GM12875 (cell line): ENCODE measurements around the gene KANSL1.

Experiments used
- H3K4me3 ChIP-seq: one replicate; pipeline ENCODE4 v1.5.1; 2011; ENCODE audit warnings: low read depth, low read length, control low read depth
- TF ChIP-seq, protein P1 (sequence below): IDR thresholded peaks from 2 replicates; pipeline ENCODE4 v1.5.1; 2011; ENCODE audit warnings: low read depth, mild to moderate bottlenecking, control low read depth, inconsistent platforms, low read length, moderate library complexity, borderline replicate concordance; ENCODE audit not compliant: insufficient read depth

KANSL1 gene

DNA sequence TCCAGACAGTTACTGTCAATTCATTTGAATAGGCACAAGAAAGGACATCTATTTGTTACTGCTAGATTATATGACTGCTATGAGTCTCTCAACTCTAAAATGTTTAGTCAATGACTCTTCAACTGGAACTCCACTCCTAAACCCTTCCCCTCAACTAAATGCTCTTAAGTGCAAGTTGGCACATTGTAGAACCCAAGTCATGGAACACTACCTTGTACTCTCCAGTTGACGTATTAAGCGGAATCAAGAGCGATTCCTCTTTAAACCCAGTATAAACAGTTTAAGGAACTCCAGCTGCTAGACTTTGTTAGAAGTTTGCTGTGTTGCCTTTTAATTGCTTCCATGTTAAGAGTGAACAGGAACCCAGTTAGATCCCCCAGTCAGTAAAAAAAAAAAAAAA, 149.6 kb downstream of the KANSL1 start:
- no peak overlapping the region for H3K4me3 ChIP-seq
- TF ChIP-seq, protein P1, sequence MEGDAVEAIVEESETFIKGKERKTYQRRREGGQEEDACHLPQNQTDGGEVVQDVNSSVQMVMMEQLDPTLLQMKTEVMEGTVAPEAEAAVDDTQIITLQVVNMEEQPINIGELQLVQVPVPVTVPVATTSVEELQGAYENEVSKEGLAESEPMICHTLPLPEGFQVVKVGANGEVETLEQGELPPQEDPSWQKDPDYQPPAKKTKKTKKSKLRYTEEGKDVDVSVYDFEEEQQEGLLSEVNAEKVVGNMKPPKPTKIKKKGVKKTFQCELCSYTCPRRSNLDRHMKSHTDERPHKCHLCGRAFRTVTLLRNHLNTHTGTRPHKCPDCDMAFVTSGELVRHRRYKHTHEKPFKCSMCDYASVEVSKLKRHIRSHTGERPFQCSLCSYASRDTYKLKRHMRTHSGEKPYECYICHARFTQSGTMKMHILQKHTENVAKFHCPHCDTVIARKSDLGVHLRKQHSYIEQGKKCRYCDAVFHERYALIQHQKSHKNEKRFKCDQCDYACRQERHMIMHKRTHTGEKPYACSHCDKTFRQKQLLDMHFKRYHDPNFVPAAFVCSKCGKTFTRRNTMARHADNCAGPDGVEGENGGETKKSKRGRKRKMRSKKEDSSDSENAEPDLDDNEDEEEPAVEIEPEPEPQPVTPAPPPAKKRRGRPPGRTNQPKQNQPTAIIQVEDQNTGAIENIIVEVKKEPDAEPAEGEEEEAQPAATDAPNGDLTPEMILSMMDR: no peak

- TF ChIP-seq, protein P1: no peak
- H3K4me3 ChIP-seq: no peak overlapping the region
These were observed 150.3 kb downstream of the KANSL1 start for GRCh38 chr17:46042925-46043324.

GRCh38 chr17:46042246-46042645, 151.0 kb downstream of the KANSL1 start:
- TF ChIP-seq, protein P1: no peak
- H3K4me3 ChIP-seq: no peak overlapping the region

DNA sequence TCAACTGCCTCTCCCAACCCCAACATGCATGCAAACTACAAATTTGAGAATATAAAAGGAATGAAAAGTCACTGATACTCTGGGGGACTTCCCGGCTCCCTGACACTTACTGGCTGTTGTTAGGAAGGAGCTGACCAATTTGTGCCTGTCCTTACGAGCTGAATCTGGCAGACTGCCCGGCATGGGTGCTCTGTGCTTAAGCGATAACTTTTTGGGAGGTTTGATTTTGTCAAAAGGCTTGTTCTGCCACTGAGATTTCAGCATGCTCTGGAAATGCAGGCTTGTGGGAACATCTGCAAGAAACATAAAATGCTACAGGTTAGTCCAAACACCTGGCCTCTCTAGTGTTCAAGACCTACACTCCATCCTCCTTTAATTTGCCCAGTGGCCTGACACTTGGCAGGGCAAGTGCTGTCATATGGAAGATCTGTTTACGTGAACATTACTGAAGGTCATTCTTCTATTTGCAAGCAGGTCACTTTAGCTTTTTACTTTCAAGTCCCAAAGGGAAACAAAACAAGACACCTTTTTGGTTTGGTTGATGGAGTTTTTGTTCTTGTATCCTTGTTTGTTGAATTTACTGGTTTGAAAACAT, 153.5 kb downstream of the KANSL1 start:
- H3K4me3 ChIP-seq: no peak overlapping the region
- TF ChIP-seq, protein P1: no peak

DNA sequence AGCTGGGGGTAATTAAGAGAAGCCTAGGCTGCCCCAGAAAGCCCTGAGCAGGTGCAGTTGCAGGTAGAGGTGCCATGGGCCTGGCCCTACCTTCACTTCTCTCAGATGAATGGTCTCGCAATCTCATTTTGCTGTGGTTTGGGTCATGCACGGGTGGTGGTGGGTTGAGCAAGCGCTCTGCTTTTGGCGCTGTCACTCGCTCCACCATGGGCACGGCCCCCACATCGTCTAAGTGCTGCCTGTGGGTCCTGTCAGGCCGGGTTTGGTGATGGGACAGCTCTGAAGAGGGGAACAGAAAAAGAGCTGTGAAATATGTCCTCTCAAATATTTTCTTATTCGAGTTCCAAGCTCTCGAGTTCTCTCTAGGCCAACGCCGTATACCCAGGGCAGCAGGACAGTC, 154.3 kb downstream of the KANSL1 start:
- H3K4me3 ChIP-seq: no peak overlapping the region
- TF ChIP-seq, protein P1: no peak

DNA sequence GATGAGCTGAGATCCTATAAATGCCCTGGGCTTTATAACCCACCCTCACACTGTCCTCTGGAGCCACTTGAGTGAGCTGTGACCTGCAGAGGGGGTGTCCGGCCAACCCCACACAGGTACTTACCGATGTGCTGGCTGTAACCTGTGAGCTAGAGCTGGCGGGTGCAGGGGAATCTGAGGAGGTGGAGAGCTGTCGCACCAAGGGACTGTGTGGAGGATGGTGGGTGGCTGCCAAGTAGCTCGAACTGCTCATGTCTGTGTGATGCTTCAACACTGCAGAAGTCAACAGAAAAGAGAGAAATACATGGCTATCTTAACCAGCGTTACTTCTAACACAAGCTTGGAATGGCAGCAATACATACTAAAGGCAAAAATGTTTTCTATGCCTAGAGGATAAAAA, 154.8 kb downstream of the KANSL1 start:
- TF ChIP-seq, protein P1: no peak
- H3K4me3 ChIP-seq: no peak overlapping the region

DNA sequence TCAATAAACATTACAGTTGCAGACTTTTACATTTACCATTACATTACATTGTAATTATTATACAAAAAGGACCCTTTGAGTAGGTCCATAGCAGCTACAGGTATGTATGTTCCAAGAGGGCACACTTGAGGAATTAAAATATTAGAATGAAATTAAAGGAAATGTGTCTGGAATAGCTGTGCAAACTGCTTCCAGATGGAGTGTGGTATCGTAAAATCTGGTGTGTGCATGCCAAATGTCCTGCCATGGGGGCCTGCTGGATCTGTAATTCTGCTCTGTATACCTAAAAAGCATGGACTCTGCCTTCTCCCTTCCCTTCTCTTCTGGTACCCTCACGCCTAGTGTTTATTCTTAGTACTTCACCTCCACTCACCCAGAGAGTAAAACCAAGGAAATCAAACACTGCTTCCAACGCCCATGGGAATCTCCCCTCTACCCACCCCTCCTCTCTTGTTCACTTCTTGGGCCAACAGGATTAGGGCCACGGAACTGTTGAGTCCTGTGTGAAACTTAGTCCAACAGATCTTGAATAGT, 155.4 kb downstream of the KANSL1 start:
- TF ChIP-seq, protein P1: no peak
- H3K4me3 ChIP-seq: no peak overlapping the region
